Stimulated activated naive CD8-positive, alpha-beta T cell treated with anti-CD3 and anti-CD28 coated beads, Interleukin-15, Interleukin-2, amounts not matched to agents 100 ng/mL and 50 ng/mL, for 24 hours (primary cell): ENCODE data around the gene PCDHGA7.
"Not testable (repeated sequence)": the region's sequence is repeated elsewhere in the genome, so short reads cannot be mapped to it uniquely, and the experiment has no call there.

Experiments
- H3K27ac Mint-ChIP-seq: one replicate; pipeline ENCODE4 v1.8.0; 2021; ENCODE audit warnings: mild to moderate bottlenecking, mixed read lengths
- H3K27me3 Mint-ChIP-seq: one replicate; pipeline ENCODE4 v1.8.0; 2021; ENCODE audit warnings: mixed read lengths
- H3K36me3 Mint-ChIP-seq: one replicate; pipeline ENCODE4 v1.8.0; 2021; ENCODE audit warnings: low read depth, mixed read lengths
- H3K4me1 Mint-ChIP-seq: one replicate; pipeline ENCODE4 v1.8.0; 2021; ENCODE audit warnings: low read depth, mixed read lengths
- H3K4me3 Mint-ChIP-seq: one replicate; pipeline ENCODE4 v1.8.0; 2021; ENCODE audit warnings: mild to moderate bottlenecking, mixed read lengths
- H3K9me3 Mint-ChIP-seq: one replicate; pipeline ENCODE4 v1.8.0; 2021; ENCODE audit warnings: mixed read lengths

PCDHGA7 gene

GRCh38 chr5:141422742-141423291 is 40.3 kb downstream of the PCDHGA7 start:
- H3K27me3 Mint-ChIP-seq, result peaks cover 88% of the 10 kb centered on the region
- H3K36me3 Mint-ChIP-seq, result peaks cover 28% of the 10 kb centered on the region
- no peak overlapping the region for H3K27ac Mint-ChIP-seq
- peaks cover 14% of the 10 kb centered on the region for H3K4me1 Mint-ChIP-seq
- peaks cover 33% of the 10 kb centered on the region for H3K9me3 Mint-ChIP-seq
- no peak overlapping the region for H3K4me3 Mint-ChIP-seq

GRCh38 chr5:141427783-141428426 is 45.4 kb downstream of the PCDHGA7 start:
- Mint-ChIP-seq H3K36me3 (peaks cover 25% of the 10 kb centered on the region), H3K27ac (no peak overlapping the region), H3K4me3 (no peak overlapping the region), H3K4me1 (peaks cover 10% of the 10 kb centered on the region), H3K9me3 (peaks cover 24% of the 10 kb centered on the region), H3K27me3 (peaks cover 76% of the 10 kb centered on the region)

- peaks cover 10% of the 10 kb centered on the region for H3K4me1 Mint-ChIP-seq
- peaks cover 28% of the 10 kb centered on the region for H3K36me3 Mint-ChIP-seq
- no peak within 1 kb of the TSS for H3K27ac Mint-ChIP-seq
- H3K27me3 Mint-ChIP-seq, result peaks cover 69% of the 10 kb centered on the region
- H3K4me3 Mint-ChIP-seq, result peak within 1 kb of the TSS; percentile 76
- peaks cover 26% of the 10 kb centered on the region for H3K9me3 Mint-ChIP-seq
Measured at GRCh38 chr5:141430332-141431113, 48.0 kb downstream of the PCDHGA7 start, which contains the start of gene PCDHGA12. TSS of gene PCDHGA12 (plus strand) at chr5:141430507. CDS start at chr5:141430760, 253 bp downstream.

- Mint-ChIP-seq H3K27ac (no peak overlapping the region), H3K36me3 (peaks cover 28% of the 10 kb centered on the region), H3K27me3 (peaks cover 63% of the 10 kb centered on the region)
Measured at GRCh38 chr5:141431286-141431685, 48.7 kb downstream of the PCDHGA7 start.

GRCh38 chr5:141432308-141432707 is 49.8 kb downstream of the PCDHGA7 start:
- Mint-ChIP-seq H3K36me3 (peaks cover 28% of the 10 kb centered on the region), H3K27me3 (peaks cover 62% of the 10 kb centered on the region), H3K9me3 (peaks cover 26% of the 10 kb centered on the region), H3K4me1 (peaks cover 10% of the 10 kb centered on the region)
- not testable (repeated sequence) for H3K4me3 Mint-ChIP-seq, H3K27ac Mint-ChIP-seq

More at GRCh38 chr5:141431286-141431685, 48.7 kb downstream of the PCDHGA7 start:
- Mint-ChIP-seq H3K4me1 (peaks cover 10% of the 10 kb centered on the region), H3K4me3 (peak overlapping the region; percentile 76), H3K9me3 (peaks cover 26% of the 10 kb centered on the region)

- Mint-ChIP-seq H3K27me3 (peaks cover 61% of the 10 kb centered on the region), H3K36me3 (peaks cover 28% of the 10 kb centered on the region), H3K9me3 (peaks cover 26% of the 10 kb centered on the region), H3K4me1 (peaks cover 10% of the 10 kb centered on the region)
- H3K4me3 Mint-ChIP-seq, H3K27ac Mint-ChIP-seq: not testable (repeated sequence)
Measured at GRCh38 chr5:141432726-141433125, 50.2 kb downstream of the PCDHGA7 start.

- Mint-ChIP-seq H3K9me3 (peaks cover 23% of the 10 kb centered on the region), H3K27ac (no peak overlapping the region), H3K27me3 (peaks cover 58% of the 10 kb centered on the region)
Measured at GRCh38 chr5:141434006-141434405, 51.5 kb downstream of the PCDHGA7 start.

More at GRCh38 chr5:141434006-141434405, 51.5 kb downstream of the PCDHGA7 start:
- Mint-ChIP-seq H3K36me3 (peaks cover 23% of the 10 kb centered on the region), H3K4me3 (no peak overlapping the region), H3K4me1 (peaks cover 10% of the 10 kb centered on the region)
